Lung (tissue), 12 donors: ENCODE measurements around the gene ELOVL5. TPM values are rescaled to one million over a fixed set of nuclear protein-coding genes. Genes with fewer than 3 reads are reported as not detected.

ENCODE experiments used
- ATAC-seq: fragments of 200-7000 bp; cut with Tn5 transposase; one replicate; pipeline ENCODE4 v1.9.1; 2020; ENCODE audit warnings: moderate number of reproducible peaks; ENCODE audit not compliant: insufficient read depth, low FRiP score
- DNase-seq, 3 donors: peaks; one replicate each; pipeline ENCODE4 v3.0.0-alpha.2; 2013 to 2017
- H3K27ac ChIP-seq, 2 donors: one replicate each; pipeline ENCODE4 v1.5.1; 2013; ENCODE audit warnings: mild to moderate bottlenecking in 2 of 2, moderate library complexity in 2 of 2, control low read depth in 1 of 2, inconsistent platforms in 1 of 2, low read depth in 1 of 2, low read length in 1 of 2
- H3K27me3 ChIP-seq, 3 donors: one replicate each; pipeline ENCODE4 v1.5.1; 2013; ENCODE audit warnings: low read length in 2 of 3; ENCODE audit not compliant: control insufficient read depth in 3 of 3, insufficient read depth in 3 of 3
- H3K36me3 ChIP-seq, 4 donors: one replicate each; pipeline ENCODE4 v1.5.1; 2013; ENCODE audit warnings: low read length in 4 of 4, mild to moderate bottlenecking in 1 of 4, moderate library complexity in 1 of 4; ENCODE audit not compliant: control insufficient read depth in 4 of 4, insufficient read depth in 4 of 4
- H3K4me1 ChIP-seq, 5 donors: one replicate each; pipeline ENCODE4 v1.5.1; 2013; ENCODE audit warnings: low read length in 5 of 5, mild to moderate bottlenecking in 2 of 5, moderate library complexity in 1 of 5; ENCODE audit not compliant: control insufficient read depth in 5 of 5, insufficient read depth in 5 of 5
- H3K4me3 ChIP-seq: one replicate; pipeline ENCODE4 v1.5.1; 2013; ENCODE audit warnings: mild to moderate bottlenecking, control low read depth, moderate library complexity
- H3K9ac ChIP-seq, 2 donors: one replicate each; pipeline ENCODE4 v1.5.1; 2013; ENCODE audit warnings: low read length in 2 of 2, control low read depth in 1 of 2; ENCODE audit not compliant: insufficient read depth in 1 of 2
- H3K9me3 ChIP-seq, 4 donors: one replicate each; pipeline ENCODE4 v1.5.1; 2013; ENCODE audit warnings: low read length in 3 of 4, mild to moderate bottlenecking in 1 of 4, moderate library complexity in 1 of 4; ENCODE audit not compliant: control insufficient read depth in 4 of 4, insufficient read depth in 3 of 4
- WGBS, 2 donors: extraction: QIAGEN DNeasy Blood & Tissue Kit; methylation state at CpG; one replicate each; pipeline ENCODE4 v1.1.7; 2013; 5-methylcytosine and 5-hydroxymethylcytosine counted together
- polyA plus RNA-seq, 2 donors: library from polyadenylated mRNA; stranded (reverse); fragments of 200-250 nt; gene quantifications; one replicate each; pipeline ENCODE4 v1.2.1, GENCODE V29; 2013
- total RNA-seq, 2 donors: library from RNA; depleted of rRNA in 1 of 2; stranded (reverse); fragments of >200 nt in 1 of 2; gene quantifications; one replicate each; pipeline ENCODE4 v1.2.1, GENCODE V29; 2014 to 2021
- TF ChIP-seq, protein P1 (sequence below): IDR thresholded peaks from 2 replicates; pipeline ENCODE4 v1.5.1; 2012; ENCODE audit warnings: mild to moderate bottlenecking; ENCODE audit errors: control extremely low read depth, extremely low read depth
- donor health status: control.
- donor health status: control.
- donor health status: Bipolar disorder and iron deficiency.
- donor health status: healthy.
- donor health status: DM: yes; HTN: yes; CAD: no.

Gene ELOVL5
- total and polyA plus RNA-seq, 4 donors, result 37.7 to 95.6 (median 89.9) TPM

DNA sequence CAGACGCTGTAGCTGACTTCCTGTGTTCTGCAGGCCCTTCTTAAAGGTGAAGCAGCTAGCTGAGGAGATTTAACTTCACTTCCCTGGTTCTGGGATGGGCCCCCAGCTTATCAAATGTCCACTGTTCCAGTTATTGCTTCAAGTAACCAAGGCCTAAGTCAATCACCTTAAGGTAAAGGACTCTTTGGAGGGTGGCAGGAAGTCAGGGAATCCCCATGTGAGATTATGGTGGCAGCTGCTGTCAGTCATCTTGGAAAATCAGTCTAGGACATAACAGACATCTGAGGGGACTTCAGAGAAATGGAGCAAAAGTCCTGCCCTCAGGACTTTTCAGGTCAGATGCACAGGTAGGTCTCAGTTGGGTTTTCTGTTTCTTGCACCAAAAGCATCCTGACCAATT, 3.8 kb downstream of the ELOVL5 start:
- Histone ChIP-seq H3K27me3 (no peaks in the 10 kb centered on the region), H3K9ac (no peak overlapping the region), H3K36me3 (no peaks in the 10 kb centered on the region), H3K4me1 (peaks cover 0 to 30% (median 12%) of the 10 kb centered on the region in 5 donors), H3K4me3 (no peak overlapping the region), H3K9me3 (no peaks in the 10 kb centered on the region), H3K27ac (no peak overlapping the region)
- WGBS, 2 donors, result 9 to 27% methylated on average over 1 of the region's 1 CpG
- DNase-seq (no peak), ATAC-seq (no peak)
- TF ChIP-seq, protein P1, sequence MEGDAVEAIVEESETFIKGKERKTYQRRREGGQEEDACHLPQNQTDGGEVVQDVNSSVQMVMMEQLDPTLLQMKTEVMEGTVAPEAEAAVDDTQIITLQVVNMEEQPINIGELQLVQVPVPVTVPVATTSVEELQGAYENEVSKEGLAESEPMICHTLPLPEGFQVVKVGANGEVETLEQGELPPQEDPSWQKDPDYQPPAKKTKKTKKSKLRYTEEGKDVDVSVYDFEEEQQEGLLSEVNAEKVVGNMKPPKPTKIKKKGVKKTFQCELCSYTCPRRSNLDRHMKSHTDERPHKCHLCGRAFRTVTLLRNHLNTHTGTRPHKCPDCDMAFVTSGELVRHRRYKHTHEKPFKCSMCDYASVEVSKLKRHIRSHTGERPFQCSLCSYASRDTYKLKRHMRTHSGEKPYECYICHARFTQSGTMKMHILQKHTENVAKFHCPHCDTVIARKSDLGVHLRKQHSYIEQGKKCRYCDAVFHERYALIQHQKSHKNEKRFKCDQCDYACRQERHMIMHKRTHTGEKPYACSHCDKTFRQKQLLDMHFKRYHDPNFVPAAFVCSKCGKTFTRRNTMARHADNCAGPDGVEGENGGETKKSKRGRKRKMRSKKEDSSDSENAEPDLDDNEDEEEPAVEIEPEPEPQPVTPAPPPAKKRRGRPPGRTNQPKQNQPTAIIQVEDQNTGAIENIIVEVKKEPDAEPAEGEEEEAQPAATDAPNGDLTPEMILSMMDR, result no peak

DNA sequence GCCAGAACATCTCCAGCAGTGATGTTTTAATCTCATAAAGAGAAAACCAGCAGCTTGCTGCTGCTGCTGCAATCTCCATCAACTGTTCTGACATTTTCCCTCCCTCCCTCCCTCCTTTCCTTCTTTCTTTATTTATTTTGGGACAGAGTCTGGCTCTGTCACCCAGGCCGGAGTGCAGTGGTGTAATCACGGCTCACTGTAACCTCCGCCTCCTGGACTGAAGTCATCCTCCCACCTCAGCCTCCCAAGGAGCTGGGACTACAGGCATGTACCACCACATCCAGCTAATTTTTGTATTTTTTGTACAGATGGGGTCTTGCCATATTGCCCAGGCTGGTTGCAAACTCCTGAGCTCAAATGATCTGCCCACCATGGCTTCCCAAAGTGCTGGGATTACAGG, 5.7 kb downstream of the ELOVL5 start:
- H3K9me3 ChIP-seq, result no peaks in the 10 kb centered on the region

DNA sequence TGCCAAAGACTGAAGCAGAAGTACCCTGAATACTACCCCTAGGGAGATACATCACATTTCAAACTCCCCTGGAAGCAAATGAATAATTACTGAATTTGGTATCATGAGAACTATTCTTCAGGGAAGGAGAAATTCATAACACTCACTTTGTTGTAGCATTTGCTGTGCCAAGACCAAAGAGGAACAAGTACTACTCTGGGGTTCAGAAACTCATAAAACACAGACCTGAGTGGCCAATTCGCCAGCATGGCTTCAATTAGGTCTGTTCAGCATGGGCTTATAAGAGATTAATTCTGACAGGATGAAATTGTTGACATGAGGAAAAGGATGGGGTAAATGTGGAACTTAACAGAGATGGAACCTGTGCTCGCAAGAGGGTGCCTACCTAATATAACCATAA, 6.5 kb downstream of the ELOVL5 start:
- H3K9me3 ChIP-seq, result no peaks in the 10 kb centered on the region
- no peak overlapping the region for H3K9ac ChIP-seq
- no peak overlapping the region for H3K27ac ChIP-seq
- no peak for ATAC-seq
- H3K36me3 ChIP-seq, result peaks cover 0 to 2% (median 0%) of the 10 kb centered on the region in 4 donors
- DNase-seq, result no peak
- TF ChIP-seq, protein P1, result no peak
- peaks cover 0 to 44% (median 8%) of the 10 kb centered on the region in 5 donors for H3K4me1 ChIP-seq
- WGBS, 2 donors, result 67 to 84% methylated on average over 2 of the region's 2 CpGs
- no peaks in the 10 kb centered on the region for H3K27me3 ChIP-seq
- no peak overlapping the region for H3K4me3 ChIP-seq

More for the DNA sequence above, 5.7 kb downstream of the ELOVL5 start:
- Histone ChIP-seq H3K27ac (no peak overlapping the region), H3K4me1 (peaks cover 0 to 35% (median 8%) of the 10 kb centered on the region in 5 donors), H3K9ac (no peak overlapping the region), H3K4me3 (no peak overlapping the region), H3K36me3 (no peaks in the 10 kb centered on the region), H3K27me3 (no peaks in the 10 kb centered on the region)
- DNase-seq, result no peak
- TF ChIP-seq, protein P1, result no peak
- ATAC-seq, result no peak
- WGBS, 2 donors, result 76 to 85% methylated on average over 3 of the region's 3 CpGs

DNA sequence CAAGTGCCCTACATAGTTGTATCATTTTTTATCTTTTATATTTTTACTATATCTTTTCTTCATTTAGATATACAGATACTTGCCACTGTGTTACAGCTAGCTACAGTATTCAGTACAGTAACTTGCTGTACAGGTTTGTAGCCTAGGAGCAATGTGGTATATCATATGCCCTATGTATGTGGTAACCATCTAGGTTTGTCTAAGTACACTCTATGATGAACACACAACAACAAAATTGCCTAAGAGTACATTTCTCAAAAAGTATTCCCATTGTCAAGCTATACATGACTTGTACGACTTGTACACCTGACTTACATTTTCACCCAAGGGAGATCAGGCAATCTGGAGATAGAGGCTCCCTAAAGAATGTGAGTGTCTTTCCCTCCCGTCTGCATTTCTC, 8.2 kb downstream of the ELOVL5 start:
- no peak overlapping the region for H3K9ac ChIP-seq
- WGBS, 2 donors, result 90 to 96% methylated on average over 2 of the region's 2 CpGs
- peaks cover 0 to 5% (median 0%) of the 10 kb centered on the region in 4 donors for H3K36me3 ChIP-seq
- no peak for DNase-seq
- no peaks in the 10 kb centered on the region for H3K9me3 ChIP-seq
- H3K4me1 ChIP-seq, result peaks cover 0 to 39% (median 0%) of the 10 kb centered on the region in 5 donors
- no peak for ATAC-seq
- no peaks in the 10 kb centered on the region for H3K27me3 ChIP-seq
- H3K4me3 ChIP-seq, result no peak overlapping the region
- TF ChIP-seq, protein P1, result no peak
- no peak overlapping the region for H3K27ac ChIP-seq
